RWPE2 (cell line): ENCODE measurements around the gene GPR161.

Source experiments
- ATAC-seq: fragments of 200-7000 bp; cut with Tn5 transposase; 3 replicates; pipeline ENCODE4 v1.9.1; 2021; ENCODE audit warnings: low read depth
- DNase-seq: peaks from one replicate; pipeline ENCODE4 v3.0.0-alpha.2; 2020; ENCODE audit warnings: low spot score
- H3K27ac ChIP-seq: fragments of 450-650 bp; 2 replicates; pipeline ENCODE4 v1.5.1; 2017; ENCODE audit warnings: mild to moderate bottlenecking; ENCODE audit not compliant: poor library complexity, severe bottlenecking
- H3K27me3 ChIP-seq: fragments of 250-450 bp; sonication (Bioruptor Pico); 2 replicates; pipeline ENCODE4 v1.5.1; 2021; ENCODE audit warnings: mild to moderate bottlenecking, moderate library complexity; ENCODE audit not compliant: insufficient read depth, poor library complexity, severe bottlenecking
- H3K36me3 ChIP-seq: fragments of 250-450 bp; sonication (Bioruptor Pico); 2 replicates; pipeline ENCODE4 v1.5.1; 2020; ENCODE audit warnings: low read depth, mild to moderate bottlenecking, moderate library complexity
- H3K4me1 ChIP-seq: fragments of 250-450 bp; sonication (Bioruptor Pico); 2 replicates; pipeline ENCODE4 v1.5.1; 2021; ENCODE audit warnings: mild to moderate bottlenecking, moderate library complexity; ENCODE audit not compliant: insufficient read depth, poor library complexity, severe bottlenecking
- H3K4me3 ChIP-seq: fragments of 250-450 bp; sonication (Bioruptor Pico); 2 replicates; pipeline ENCODE4 v1.5.1; 2021; ENCODE audit warnings: mild to moderate bottlenecking, moderate library complexity; ENCODE audit not compliant: severe bottlenecking
- H3K9me3 ChIP-seq: fragments of 250-450 bp; sonication (Bioruptor Pico); 2 replicates; pipeline ENCODE4 v1.5.1; 2021; ENCODE audit warnings: mild to moderate bottlenecking, moderate library complexity; ENCODE audit not compliant: severe bottlenecking
- CTCF ChIP-seq: fragments of 450-650 bp; IDR thresholded peaks from one replicate; pipeline ENCODE4 v1.5.1; 2017; ENCODE audit warnings: mild to moderate bottlenecking, moderate library complexity; ENCODE audit not compliant: poor library complexity, severe bottlenecking

The GPR161 gene

GRCh38 chr1:168135116-168135920, 1.4 kb downstream of the GPR161 start:
- Histone ChIP-seq H3K4me3 (peak overlapping the region; percentile 70), H3K4me1 (peaks cover 12% of the 10 kb centered on the region), H3K27ac (peak overlapping the region; percentile 64), H3K36me3 (peaks cover 9% of the 10 kb centered on the region), H3K27me3 (no peaks in the 10 kb centered on the region), H3K9me3 (no peaks in the 10 kb centered on the region)
- TF ChIP-seq CTCF: no peak
- DNase-seq: no peak
- peak; percentile 22 for ATAC-seq

- TF ChIP-seq CTCF: no peak
- Histone ChIP-seq H3K4me3 (no peak overlapping the region), H3K36me3 (peaks cover 9% of the 10 kb centered on the region), H3K27ac (no peak overlapping the region), H3K9me3 (no peaks in the 10 kb centered on the region), H3K27me3 (no peaks in the 10 kb centered on the region), H3K4me1 (peaks cover 12% of the 10 kb centered on the region)
- no peak for DNase-seq
- no peak for ATAC-seq
Observed at GRCh38 chr1:168134642-168135041, 2.1 kb downstream of the GPR161 start.

- no peak for TF ChIP-seq CTCF
- Histone ChIP-seq H3K4me1 (peaks cover 12% of the 10 kb centered on the region), H3K36me3 (peaks cover 9% of the 10 kb centered on the region), H3K9me3 (no peaks in the 10 kb centered on the region), H3K27ac (no peak overlapping the region), H3K27me3 (no peaks in the 10 kb centered on the region), H3K4me3 (no peak overlapping the region)
- DNase-seq (no peak), ATAC-seq (no peak)
Observed at GRCh38 chr1:168134132-168134531, 2.6 kb downstream of the GPR161 start.

GRCh38 chr1:168129933-168130332, 6.8 kb downstream of the GPR161 start:
- DNase-seq (no peak), ATAC-seq (no peak)
- H3K9me3 ChIP-seq: no peaks in the 10 kb centered on the region
- peaks cover 14% of the 10 kb centered on the region for H3K36me3 ChIP-seq
- no peaks in the 10 kb centered on the region for H3K27me3 ChIP-seq
- H3K27ac ChIP-seq: no peak overlapping the region
- no peak overlapping the region for H3K4me3 ChIP-seq
- H3K4me1 ChIP-seq: no peaks in the 10 kb centered on the region
- no peak for TF ChIP-seq CTCF

GRCh38 chr1:168127503-168127902, 9.2 kb downstream of the GPR161 start:
- Histone ChIP-seq H3K36me3 (peaks cover 5% of the 10 kb centered on the region; the same call in 1 of the 2 replicates), H3K9me3 (no peaks in the 10 kb centered on the region), H3K27me3 (no peaks in the 10 kb centered on the region), H3K4me1 (no peaks in the 10 kb centered on the region), H3K27ac (no peak overlapping the region), H3K4me3 (no peak overlapping the region)
- no peak for TF ChIP-seq CTCF
- no peak for ATAC-seq
- DNase-seq: no peak
